HL-60 (cell line): ENCODE data around the gene KIF7.

Experiments used
- DNase-seq, 2 experiments: peaks; one replicate each; pipeline ENCODE4 v3.0.0-alpha.2; 2010 to 2020; ENCODE audit warnings: low read depth in 1 of 2, low spot score in 1 of 2
- H3K27ac ChIP-seq: fragments of 250-450 bp; sonication (Bioruptor Pico); replicated peaks from 2 replicates; pipeline ENCODE4 v1.5.1; 2020; ENCODE audit warnings: mild to moderate bottlenecking, moderate library complexity
- H3K27me3 ChIP-seq: fragments of 250-450 bp; sonication (Bioruptor Pico); 2 replicates; pipeline ENCODE4 v1.5.1; 2021; ENCODE audit warnings: mild to moderate bottlenecking, moderate library complexity; ENCODE audit not compliant: insufficient read depth, poor library complexity, severe bottlenecking
- H3K4me3 ChIP-seq: replicated peaks from 2 replicates; pipeline ENCODE4 v1.5.1; 2011; ENCODE audit warnings: mild to moderate bottlenecking, control low read depth, low read length; ENCODE audit not compliant: insufficient read depth
- CTCF ChIP-seq: IDR thresholded peaks from one replicate; pipeline ENCODE4 v1.5.1; 2011; ENCODE audit warnings: low read length, control low read depth, inconsistent platforms; ENCODE audit not compliant: insufficient read depth
- GABPA ChIP-seq: IDR thresholded peaks from 2 replicates; pipeline ENCODE4 v1.6.1; 2012; ENCODE audit warnings: low read depth
- POLR2AphosphoS5 ChIP-seq: IDR thresholded peaks from 2 replicates; pipeline ENCODE4 v1.6.1; 2012; ENCODE audit warnings: low read depth
- REST ChIP-seq: IDR thresholded peaks from 2 replicates; pipeline ENCODE4 v1.6.1; 2012; ENCODE audit warnings: low read depth; ENCODE audit not compliant: insufficient replicate concordance
- SPI1 ChIP-seq: IDR thresholded peaks from 2 replicates; pipeline ENCODE4 v1.6.1; 2012; ENCODE audit warnings: low read depth, mild to moderate bottlenecking, borderline replicate concordance

KIF7 gene

GRCh38 chr15:89616228-89616627 lies 39.0 kb downstream of the KIF7 start:
- no peak for DNase-seq
- Histone ChIP-seq H3K4me3 (no peak overlapping the region), H3K27me3 (no peaks in the 10 kb centered on the region), H3K27ac (no peak overlapping the region)
- TF ChIP-seq CTCF (no peak), POLR2AphosphoS5 (no peak), REST (no peak), GABPA (no peak), SPI1 (no peak)

- Histone ChIP-seq H3K27ac (no peak overlapping the region), H3K4me3 (no peak overlapping the region), H3K27me3 (no peaks in the 10 kb centered on the region)
- no peak for DNase-seq
- TF ChIP-seq GABPA (no peak), CTCF (no peak), SPI1 (no peak), REST (no peak), POLR2AphosphoS5 (no peak)
Observed at GRCh38 chr15:89615135-89615534, 40.1 kb downstream of the KIF7 start.

- Histone ChIP-seq H3K27ac (no peak overlapping the region), H3K4me3 (no peak overlapping the region), H3K27me3 (no peaks in the 10 kb centered on the region)
- DNase-seq, result no peak
- no peak for TF ChIP-seq REST
- no peak for TF ChIP-seq CTCF
- TF ChIP-seq GABPA, result no peak
- no peak for TF ChIP-seq POLR2AphosphoS5
- no peak for TF ChIP-seq SPI1
Observed at GRCh38 chr15:89614164-89614563, 41.1 kb downstream of the KIF7 start.
